Measurements from ENCODE around the gene NET1.
"Not testable (repeated sequence)": the region's sequence is repeated elsewhere in the genome, so short reads cannot be mapped to it uniquely, and the experiment has no call there.

NET1 gene

GRCh38 chr10:5466451-5467206, 54.3 kb downstream of the NET1 start:
- DNase-seq (ENCODE audit: low read depth): no peak

- no peak for DNase-seq (ENCODE audit: low read depth)
These were observed 54.8 kb downstream of the NET1 start for GRCh38 chr10:5467207-5467535.

- no peak for DNase-seq (ENCODE audit: low read depth)
These were observed 55.4 kb downstream of the NET1 start for GRCh38 chr10:5467634-5468255.

GRCh38 chr10:5468262-5469106, 56.1 kb downstream of the NET1 start:
- DNase-seq (ENCODE audit: low read depth): no peak

GRCh38 chr10:5469353-5470061, 57.1 kb downstream of the NET1 start:
- no peak for DNase-seq (ENCODE audit: low read depth)

GRCh38 chr10:5470062-5470751, 57.9 kb downstream of the NET1 start:
- no peak for DNase-seq (ENCODE audit: low read depth)

GRCh38 chr10:5474642-5475041, 62.3 kb downstream of the NET1 start:
- not testable (repeated sequence) for DNase-seq (ENCODE audit: low read depth)

GRCh38 chr10:5475088-5475487, 62.7 kb downstream of the NET1 start:
- DNase-seq (ENCODE audit: low read depth): not testable (repeated sequence)

GRCh38 chr10:5475974-5476807, 63.8 kb downstream of the NET1 start:
- not testable (repeated sequence) for DNase-seq (ENCODE audit: low read depth)

GRCh38 chr10:5476918-5477525, 64.7 kb downstream of the NET1 start:
- no peak for DNase-seq (ENCODE audit: low read depth)

- DNase-seq (ENCODE audit: low read depth): no peak
These were observed 65.8 kb downstream of the NET1 start for GRCh38 chr10:5477948-5478693.

- no peak for DNase-seq (ENCODE audit: low read depth)
These were observed 66.4 kb downstream of the NET1 start for GRCh38 chr10:5478694-5479305.

GRCh38 chr10:5479481-5480161, 67.3 kb downstream of the NET1 start:
- DNase-seq (ENCODE audit: low read depth): no peak

- DNase-seq (ENCODE audit: low read depth): no peak
These were observed 68.0 kb downstream of the NET1 start for GRCh38 chr10:5480162-5480941.

GRCh38 chr10:5481121-5481520, 68.8 kb downstream of the NET1 start:
- no peak for DNase-seq (ENCODE audit: low read depth)

GRCh38 chr10:5482016-5482415, 69.7 kb downstream of the NET1 start:
- DNase-seq (ENCODE audit: low read depth): no peak

GRCh38 chr10:5484205-5484604, 71.8 kb downstream of the NET1 start:
- no peak for DNase-seq (ENCODE audit: low read depth)

GRCh38 chr10:5485290-5485689, 72.9 kb downstream of the NET1 start:
- no peak for DNase-seq (ENCODE audit: low read depth)
